Left lung (tissue), 10 donors: Measurements from ENCODE around the gene SORBS1. TPM values are rescaled to one million over a fixed set of nuclear protein-coding genes. Genes with fewer than 3 reads are reported as not detected.
"Not testable (repeated sequence)": the region's sequence is repeated elsewhere in the genome, so short reads cannot be mapped to it uniquely, and the experiment has no call there.

Source experiments
- ATAC-seq: fragments of 200-7000 bp; cut with Tn5 transposase; one replicate; pipeline ENCODE4 v1.9.1; 2020; ENCODE audit warnings: moderate library complexity
- DNase-seq, 4 donors: peaks; one replicate each; pipeline ENCODE4 v3.0.0-alpha.2; 2013 to 2020
- H3K27ac ChIP-seq, 2 donors: fragments of 200-600 bp; sonication (generic) in 1 of 2; one replicate each; pipeline versions ENCODE4 v1.5.0 to v1.8.0; 2020 to 2021
- H3K27me3 ChIP-seq, 2 donors: fragments of 200-600 bp; sonication (generic) in 1 of 2; one replicate each; pipeline versions ENCODE4 v1.5.0 to v1.8.0; 2020 to 2021
- H3K36me3 ChIP-seq, 2 donors: fragments of 200-600 bp; sonication (generic) in 1 of 2; one replicate each; pipeline versions ENCODE4 v1.5.0 to v1.8.0; 2020 to 2021
- H3K4me1 ChIP-seq, 2 donors: fragments of 200-600 bp; one replicate each; pipeline ENCODE4 v1.8.0; 2021
- H3K4me3 ChIP-seq, 2 donors: fragments of 200-600 bp; sonication (generic) in 1 of 2; one replicate each; pipeline versions ENCODE4 v1.5.0 to v1.8.0; 2020 to 2021; ENCODE audit warnings: mild to moderate bottlenecking in 1 of 2
- H3K9me3 ChIP-seq, 2 donors: fragments of 200-600 bp; sonication (generic) in 1 of 2; one replicate each; pipeline versions ENCODE4 v1.5.0 to v1.8.0; 2020 to 2021
- intact Hi-C, 2 donors: fragments of 100-400 bp; cut with DNase I; formaldehyde crosslinking; loops; one replicate each; pipeline versions ENCODE4 v1.11.2 to v1.14.2; 2022
- polyA plus RNA-seq, 6 donors: library from polyadenylated mRNA; unstranded; fragments of 120-200 nt; gene quantifications; one replicate each; pipeline ENCODE4 v1.2.1, GENCODE V29; 2013; ENCODE audit not compliant: insufficient read length in 6 of 6
- total RNA-seq, 2 donors: library from RNA; stranded (reverse); fragmentation: NEBNext Ultra II Directional; extraction: Animal tissue kit (Norgen Biotek cat#: 25700); gene quantifications; one replicate each; pipeline ENCODE4 v1.2.1, GENCODE V29; 2021
- TF ChIP-seq, protein P1 (sequence below), 2 donors: fragments of 200-600 bp; sonication (generic) in 1 of 2; IDR thresholded peaks; one replicate each; pipeline versions ENCODE4 v1.5.0 to v1.8.0; 2021; ENCODE audit warnings: antibody characterized with exemption in 2 of 2
- donor health status: DM: no; HTN: yes; CAD: no.
- donor health status: DM: no; HTN: no; CAD: no.

SORBS1 gene
- total and polyA plus RNA-seq, 8 donors: 23.3 to 52.7 (median 36.4) TPM

DNA sequence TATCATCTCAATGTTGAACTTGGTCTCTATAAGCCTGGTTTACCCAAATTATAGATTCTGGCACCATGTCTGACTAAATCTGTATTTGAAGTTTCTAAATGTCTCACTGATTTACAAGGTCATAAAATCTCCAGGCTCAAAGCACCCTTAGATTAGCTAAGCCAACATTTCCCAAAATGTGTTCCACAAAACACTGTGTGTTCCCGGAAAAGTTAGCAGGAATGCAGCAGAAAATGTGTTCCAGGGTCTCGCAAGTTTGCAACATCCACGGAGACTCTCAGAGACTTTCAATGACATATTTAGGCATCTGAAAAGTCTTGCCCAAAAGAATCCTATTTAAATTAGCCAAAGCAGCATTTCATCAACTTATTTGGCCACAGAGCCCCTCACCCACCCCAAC lies 91.9 kb downstream of the SORBS1 start:
- no peaks in the 10 kb centered on the region for H3K36me3 ChIP-seq
- H3K9me3 ChIP-seq: no peaks in the 10 kb centered on the region
- H3K4me3 ChIP-seq: no peak overlapping the region
- intact Hi-C loops: no loop called here
- TF ChIP-seq, protein P1, sequence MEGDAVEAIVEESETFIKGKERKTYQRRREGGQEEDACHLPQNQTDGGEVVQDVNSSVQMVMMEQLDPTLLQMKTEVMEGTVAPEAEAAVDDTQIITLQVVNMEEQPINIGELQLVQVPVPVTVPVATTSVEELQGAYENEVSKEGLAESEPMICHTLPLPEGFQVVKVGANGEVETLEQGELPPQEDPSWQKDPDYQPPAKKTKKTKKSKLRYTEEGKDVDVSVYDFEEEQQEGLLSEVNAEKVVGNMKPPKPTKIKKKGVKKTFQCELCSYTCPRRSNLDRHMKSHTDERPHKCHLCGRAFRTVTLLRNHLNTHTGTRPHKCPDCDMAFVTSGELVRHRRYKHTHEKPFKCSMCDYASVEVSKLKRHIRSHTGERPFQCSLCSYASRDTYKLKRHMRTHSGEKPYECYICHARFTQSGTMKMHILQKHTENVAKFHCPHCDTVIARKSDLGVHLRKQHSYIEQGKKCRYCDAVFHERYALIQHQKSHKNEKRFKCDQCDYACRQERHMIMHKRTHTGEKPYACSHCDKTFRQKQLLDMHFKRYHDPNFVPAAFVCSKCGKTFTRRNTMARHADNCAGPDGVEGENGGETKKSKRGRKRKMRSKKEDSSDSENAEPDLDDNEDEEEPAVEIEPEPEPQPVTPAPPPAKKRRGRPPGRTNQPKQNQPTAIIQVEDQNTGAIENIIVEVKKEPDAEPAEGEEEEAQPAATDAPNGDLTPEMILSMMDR (IDR thresholded peaks at IDR 0.05): no peak
- no peaks in the 10 kb centered on the region for H3K27me3 ChIP-seq
- H3K27ac ChIP-seq: no peak overlapping the region
- no peak for DNase-seq
- ATAC-seq: no peak
- peaks cover 6 to 10% of the 10 kb centered on the region in 2 donors for H3K4me1 ChIP-seq

DNA sequence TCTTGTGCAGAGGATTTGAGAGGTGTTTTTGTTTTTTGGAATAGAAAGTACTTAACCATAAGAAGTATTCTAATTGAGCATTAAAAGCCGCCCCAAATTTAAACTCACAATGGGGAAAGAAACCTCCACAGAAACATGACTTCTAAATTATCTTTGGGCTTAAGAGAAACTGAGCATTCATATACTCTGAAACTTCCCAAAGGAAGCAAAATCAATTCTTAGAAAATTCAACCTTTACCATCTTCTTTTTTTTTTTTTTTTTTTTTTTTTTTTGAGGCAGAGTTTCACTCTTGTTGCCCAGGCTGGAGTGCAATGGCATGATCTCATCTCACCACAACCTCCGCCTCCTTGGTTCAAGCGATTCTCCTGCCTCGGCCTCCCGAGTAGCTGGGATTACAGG lies 93.5 kb downstream of the SORBS1 start:
- H3K36me3 ChIP-seq, intact Hi-C loops, H3K4me3 ChIP-seq, DNase-seq, H3K27me3 ChIP-seq, ATAC-seq, H3K9me3 ChIP-seq: not testable (repeated sequence)
- Histone ChIP-seq H3K27ac (peak overlapping the region in 1 of 2 donors; percentile 13), H3K4me1 (peaks cover 0 to 10% of the 10 kb centered on the region in 2 donors)

DNA sequence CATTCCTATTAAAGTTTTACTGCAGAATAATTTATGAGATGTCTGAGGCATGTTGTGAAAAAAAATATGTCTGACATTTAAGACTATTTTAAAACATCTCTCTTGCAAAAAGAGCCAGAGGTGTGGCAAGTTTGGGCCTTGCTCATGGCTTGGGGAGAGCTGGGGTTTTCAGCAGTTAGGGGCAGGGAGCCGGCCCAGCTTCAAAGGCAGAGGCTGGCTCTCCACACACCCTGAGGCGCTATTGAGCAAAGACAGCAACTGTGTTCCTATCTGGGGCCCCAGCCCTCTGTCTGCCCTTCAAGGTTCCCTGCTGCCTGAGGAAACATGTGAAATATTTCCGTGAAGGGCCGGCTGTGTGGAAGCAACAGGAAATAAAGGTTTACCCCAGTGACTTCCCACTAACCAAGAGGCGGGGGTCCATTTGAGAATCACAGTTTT lies 94.0 kb downstream of the SORBS1 start:
- Histone ChIP-seq H3K27me3 (no peaks in the 10 kb centered on the region), H3K27ac (peak overlapping the region; percentile 13 to 43), H3K9me3 (no peaks in the 10 kb centered on the region), H3K4me1 (peaks cover 0 to 10% of the 10 kb centered on the region in 2 donors), H3K4me3 (no peak overlapping the region), H3K36me3 (no peaks in the 10 kb centered on the region)
- TF ChIP-seq, protein P1 (IDR thresholded peaks at IDR 0.05): no peak
- ATAC-seq (peak; percentile 73), DNase-seq (peak in 1 of 4 donors; percentile 60)
- intact Hi-C loops: no loop called here

DNA sequence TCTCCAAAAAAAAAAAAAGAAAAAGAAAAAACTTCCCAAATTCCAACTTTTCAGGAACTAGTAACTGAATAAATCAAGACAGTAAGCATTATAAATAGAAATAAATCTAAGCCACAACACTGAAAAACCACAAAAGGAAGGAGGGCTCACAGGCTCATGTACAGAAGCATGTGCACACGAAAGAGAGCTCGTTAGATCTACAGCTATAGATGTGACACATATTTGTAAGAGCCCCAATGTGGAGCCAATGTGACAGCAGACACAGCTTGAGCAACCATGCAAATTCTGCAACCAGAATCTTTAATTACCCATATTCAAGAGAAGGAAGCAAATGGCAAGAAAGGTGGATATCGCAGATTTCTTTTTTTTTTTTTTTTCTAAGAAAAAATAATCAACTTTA lies 94.7 kb downstream of the SORBS1 start:
- DNase-seq (no peak), ATAC-seq (no peak)
- intact Hi-C loops: no loop called here
- TF ChIP-seq, protein P1 (IDR thresholded peaks at IDR 0.05): no peak
- Histone ChIP-seq H3K27me3 (no peaks in the 10 kb centered on the region), H3K27ac (peak overlapping the region in 1 of 2 donors; percentile 43), H3K4me3 (no peak overlapping the region), H3K4me1 (peaks cover 0 to 10% of the 10 kb centered on the region in 2 donors), H3K36me3 (no peaks in the 10 kb centered on the region), H3K9me3 (no peaks in the 10 kb centered on the region)

DNA sequence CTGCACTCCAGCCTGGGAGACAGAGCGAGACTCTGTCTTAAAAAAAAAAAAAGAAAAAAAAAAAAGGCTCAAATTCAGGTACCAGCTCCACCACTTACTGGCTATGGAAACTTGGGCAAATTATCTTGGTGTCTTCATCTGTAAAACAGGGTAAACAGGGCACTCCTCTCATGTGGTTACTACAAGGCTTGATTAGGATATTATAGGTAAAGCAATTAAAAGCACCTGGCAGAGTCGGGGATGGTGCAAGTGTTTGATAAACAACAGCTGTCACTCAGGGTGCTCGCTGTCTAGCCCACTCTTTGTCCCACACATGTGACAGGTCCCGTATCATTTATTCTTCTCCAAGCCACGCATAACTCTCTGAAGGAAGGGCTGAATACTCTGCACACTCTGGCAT lies 96.9 kb downstream of the SORBS1 start:
- ATAC-seq: no peak
- H3K27me3 ChIP-seq: no peaks in the 10 kb centered on the region
- TF ChIP-seq, protein P1 (IDR thresholded peaks at IDR 0.05): no peak
- DNase-seq: no peak
- intact Hi-C loops: no loop called here
- no peak overlapping the region for H3K4me3 ChIP-seq
- no peak overlapping the region for H3K27ac ChIP-seq
- H3K36me3 ChIP-seq: no peaks in the 10 kb centered on the region
- peaks cover 0 to 10% of the 10 kb centered on the region in 2 donors for H3K4me1 ChIP-seq
- no peaks in the 10 kb centered on the region for H3K9me3 ChIP-seq
